ENCODE measurements around the gene TAS2R8.
"Not testable (repeated sequence)": the region's sequence is repeated elsewhere in the genome, so short reads cannot be mapped to it uniquely, and the experiment has no call there.

TAS2R8 gene

DNA sequence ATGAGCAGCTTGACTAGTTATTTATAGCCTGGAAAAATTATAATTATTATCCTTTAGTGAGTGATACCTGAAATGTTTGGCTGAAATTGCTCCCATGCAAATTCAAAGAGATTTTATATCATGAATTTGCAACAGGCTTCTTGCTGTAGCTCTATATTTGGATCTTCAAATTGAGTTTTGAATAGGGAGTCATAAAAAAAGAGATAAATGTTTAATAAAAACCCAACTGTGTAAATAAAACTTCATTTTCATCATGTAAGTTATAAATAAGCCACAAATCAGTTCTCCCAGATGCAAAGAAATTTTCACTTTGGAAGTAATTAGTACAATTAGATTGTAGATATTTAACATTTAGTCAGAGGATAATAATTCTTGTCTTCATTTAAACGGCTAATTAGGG is at the start of gene TAS2R8:
Gene TAS2R8 (minus strand): TSS at position 101 of the 400 bp plus-strand sequence. CDS start 306 bp downstream, outside the sequence.
- DNase-seq, result no peak

- DNase-seq, result no peak
These were observed 48.7 kb upstream of the TAS2R8 start for GRCh38 chr12:10855807-10856206.

GRCh38 chr12:10853776-10854175 is 46.7 kb upstream of the TAS2R8 start:
- no peak for DNase-seq

DNA sequence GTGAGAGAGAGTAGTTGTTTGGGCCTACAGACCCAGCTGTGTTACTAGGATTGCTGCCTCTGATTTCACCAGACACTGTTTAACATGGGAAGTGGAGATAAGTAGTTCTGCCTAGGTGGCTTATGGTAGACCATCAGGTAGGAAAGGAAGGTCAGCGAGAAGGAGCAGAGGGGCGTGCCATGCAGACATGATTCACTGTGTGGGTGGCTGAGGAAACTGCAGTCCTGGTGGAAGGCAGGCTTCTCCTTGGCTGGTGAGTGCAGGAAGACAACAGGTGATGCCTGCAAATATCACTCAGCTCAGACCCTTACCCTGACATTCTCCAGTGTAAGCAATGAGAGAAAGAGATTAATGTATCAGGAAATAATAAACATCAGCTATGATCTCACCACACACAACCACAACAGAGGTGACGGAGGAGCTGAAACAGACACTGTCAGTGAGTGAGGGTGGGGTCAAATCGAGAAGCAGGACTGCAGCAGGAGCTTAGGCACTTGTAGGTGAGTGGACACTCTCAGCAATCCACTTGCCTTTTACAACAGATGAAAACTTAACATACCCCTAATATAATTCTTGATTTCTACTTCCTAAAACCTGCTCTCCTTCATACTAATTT is 44.3 kb upstream of the TAS2R8 start:
- DNase-seq, result no peak

DNA sequence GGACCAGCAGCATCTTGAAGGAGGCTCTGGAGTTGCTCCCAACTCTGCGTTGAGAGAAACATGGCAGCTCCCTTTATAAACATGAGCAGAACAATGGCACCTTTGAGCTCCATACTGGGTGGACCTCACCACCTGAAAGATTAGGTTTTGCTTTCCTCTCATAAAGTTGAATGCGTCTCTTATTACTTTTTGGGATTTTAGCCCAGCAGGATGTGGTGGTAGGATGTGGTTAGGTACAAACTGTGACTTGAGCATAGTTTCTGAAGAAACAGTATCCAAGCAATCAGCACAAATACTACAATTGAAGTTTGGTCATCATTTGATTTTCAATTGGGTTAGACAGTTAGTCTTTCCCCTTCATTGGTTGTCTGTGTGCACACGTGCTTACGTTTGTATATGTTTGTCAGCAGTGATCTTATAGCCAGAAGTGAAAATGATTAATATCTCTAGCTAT is 42.4 kb upstream of the TAS2R8 start, which contains the start of gene PRR4:
Gene PRR4 (minus strand): TSS at position 51 of the 454 bp plus-strand sequence. CDS start 38 bp downstream, at position 13.
- DNase-seq, result no peak

GRCh38 chr12:10847744-10848143 is 40.7 kb upstream of the TAS2R8 start:
- DNase-seq, result no peak

GRCh38 chr12:10842862-10843261 is 35.8 kb upstream of the TAS2R8 start:
- no peak for DNase-seq

- no peak for DNase-seq
These were observed 31.4 kb upstream of the TAS2R8 start for GRCh38 chr12:10838461-10838860.

DNA sequence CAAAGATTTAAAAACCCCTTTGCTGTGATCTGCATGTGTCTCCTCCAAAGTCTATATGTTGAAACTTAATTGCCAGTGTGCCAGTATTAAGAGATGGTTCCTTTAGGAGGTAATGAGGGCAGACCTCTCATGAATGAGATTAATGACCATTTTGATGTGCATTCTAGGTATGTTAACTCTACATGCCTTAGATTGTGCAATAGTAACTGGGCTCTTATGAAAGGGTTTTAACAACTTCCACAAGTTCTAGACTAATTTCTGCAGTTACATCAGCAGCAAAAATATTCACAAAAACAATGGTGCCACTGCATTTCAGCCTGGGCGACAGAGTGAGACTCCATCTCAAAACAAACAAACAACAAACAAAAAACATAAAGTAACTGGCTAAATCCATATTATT is 22.9 kb upstream of the TAS2R8 start:
- DNase-seq, result no peak

DNA sequence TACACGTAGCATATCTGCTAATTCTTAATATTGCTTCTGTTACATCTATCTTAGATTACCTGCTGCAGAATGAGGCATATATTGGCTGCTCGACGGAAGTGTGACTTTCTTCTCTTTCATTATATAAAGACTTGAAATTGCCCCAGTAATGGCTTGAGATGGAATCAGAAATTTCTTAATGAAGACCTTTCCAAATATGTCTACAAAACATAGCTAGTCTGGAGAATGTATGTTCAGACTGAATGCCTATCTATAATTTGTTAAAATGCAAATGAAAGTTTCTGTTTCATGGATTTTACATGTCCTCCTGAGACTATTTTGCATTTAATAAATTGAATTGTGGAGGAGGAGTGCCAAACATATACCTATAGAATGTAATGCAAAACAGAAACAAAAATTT is 19.2 kb upstream of the TAS2R8 start, which contains the start of gene TAS2R10:
Gene TAS2R10 (minus strand): TSS at position 101 of the 400 bp plus-strand sequence. CDS start 89 bp downstream, at position 12.
- DNase-seq, result no peak

DNA sequence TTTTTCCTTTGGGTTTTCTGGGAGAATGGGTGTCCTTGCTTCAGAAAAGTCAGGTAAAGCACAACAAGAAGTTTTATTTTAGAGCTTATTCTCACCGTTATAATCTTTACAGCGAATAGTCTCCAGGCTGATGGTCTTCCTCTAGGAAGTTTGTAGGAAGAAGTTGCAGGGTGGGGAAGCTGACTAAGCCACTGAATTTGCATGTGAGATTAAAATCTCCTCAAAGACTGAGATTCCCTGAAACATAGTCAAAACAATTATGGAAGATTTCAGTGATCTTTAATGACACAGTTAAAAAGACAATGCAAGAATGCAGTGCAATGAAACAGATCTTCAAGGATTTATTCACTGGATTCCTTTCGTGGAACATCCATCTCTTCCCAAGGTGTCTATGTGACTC is 17.9 kb upstream of the TAS2R8 start:
- DNase-seq, result no peak

DNA sequence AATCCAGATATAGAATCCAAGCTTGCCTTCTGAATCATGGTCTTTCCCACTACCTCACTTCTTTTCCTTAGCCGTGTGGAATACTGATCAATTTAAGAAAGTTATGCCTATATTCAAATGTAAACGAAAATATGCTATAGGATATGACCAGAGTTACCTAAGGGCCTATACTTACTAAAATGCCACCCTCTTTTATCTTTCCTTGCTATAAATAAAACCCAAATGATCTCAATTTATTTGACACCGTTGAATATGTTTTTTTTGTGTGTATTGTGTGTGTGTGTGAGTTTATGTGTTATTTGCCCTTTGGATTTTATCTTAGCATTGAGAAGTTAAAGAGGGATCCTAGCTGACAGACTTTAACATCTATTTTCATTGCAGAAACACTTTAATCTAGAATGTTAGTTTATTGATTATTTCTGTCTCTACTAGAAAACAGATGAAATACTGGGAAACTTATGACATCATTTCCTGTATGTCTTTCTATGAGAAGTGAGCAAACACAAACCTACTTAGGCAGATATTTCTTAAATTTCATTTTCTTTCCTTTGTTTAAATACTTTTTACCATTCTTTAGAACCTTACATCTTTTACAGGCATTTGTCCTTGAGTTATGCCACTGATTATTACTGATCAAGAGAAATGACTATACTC is 4.9 kb upstream of the TAS2R8 start:
- DNase-seq, result no peak

DNA sequence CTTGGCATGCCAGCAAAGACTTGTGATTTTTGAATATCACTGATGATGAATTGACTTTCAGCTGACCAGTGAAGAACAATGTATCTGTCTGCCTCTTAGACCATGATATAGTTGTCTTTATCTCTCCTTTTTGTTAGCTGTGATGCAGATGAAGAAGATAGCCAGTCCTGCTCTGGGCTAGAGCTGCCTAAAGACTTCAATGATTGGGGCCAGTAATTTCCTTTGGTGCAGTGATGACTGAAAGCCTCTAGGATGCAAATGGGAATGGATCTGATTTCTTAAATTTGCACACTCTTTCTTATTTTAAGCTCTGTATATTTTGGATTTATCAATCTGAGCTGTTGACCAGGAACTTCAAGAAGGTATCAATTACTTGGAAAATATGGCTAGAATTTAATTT is 3.0 kb upstream of the TAS2R8 start, which contains the start of gene TAS2R9:
Gene TAS2R9 (minus strand): TSS at position 101 of the 400 bp plus-strand sequence. CDS start 93 bp downstream, at position 8.
- no peak for DNase-seq

DNA sequence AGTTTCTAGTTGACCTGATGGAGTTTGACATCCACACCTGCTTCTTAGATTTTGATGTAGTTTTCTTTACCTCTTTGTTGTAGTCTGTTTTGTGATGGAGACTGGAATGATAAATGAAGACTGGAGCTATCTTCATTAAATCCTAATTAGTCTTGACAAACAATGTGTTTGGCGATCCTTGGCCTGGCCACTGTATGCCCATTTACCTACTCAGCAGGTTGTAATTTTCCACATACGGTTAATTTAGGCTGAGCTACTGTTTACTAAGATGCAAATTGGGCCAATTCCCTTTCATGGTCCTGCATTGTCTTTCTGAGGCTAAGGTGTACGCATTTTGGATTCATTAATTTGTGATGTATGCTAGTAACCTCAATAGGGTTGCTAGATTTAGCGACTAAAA is 4.5 kb downstream of the TAS2R8 start, which contains the start of gene TAS2R7:
Gene TAS2R7 (minus strand): TSS at position 41 of the 400 bp plus-strand sequence. CDS start 57 bp downstream, outside the sequence.
- DNase-seq, result no peak

DNA sequence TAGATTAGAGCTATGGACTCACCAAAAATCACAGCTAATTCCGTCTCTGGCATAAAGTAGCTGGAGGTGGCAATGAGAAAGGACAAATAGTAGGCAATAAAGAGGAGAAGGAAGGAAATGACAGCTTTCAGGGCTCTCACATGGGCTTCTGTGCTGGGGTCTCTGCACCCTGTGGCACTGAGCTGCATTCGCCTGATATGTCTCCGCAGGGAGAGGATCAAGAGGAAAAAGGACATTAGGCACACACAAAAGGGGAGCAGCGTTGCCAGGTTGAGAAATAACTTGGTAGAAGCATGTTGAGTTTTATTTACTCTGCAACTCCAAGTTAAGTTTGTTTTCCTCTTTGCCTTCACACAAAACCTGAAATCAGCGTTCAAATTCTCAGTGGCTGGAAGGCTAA is 5.3 kb downstream of the TAS2R8 start:
- no peak for DNase-seq

DNA sequence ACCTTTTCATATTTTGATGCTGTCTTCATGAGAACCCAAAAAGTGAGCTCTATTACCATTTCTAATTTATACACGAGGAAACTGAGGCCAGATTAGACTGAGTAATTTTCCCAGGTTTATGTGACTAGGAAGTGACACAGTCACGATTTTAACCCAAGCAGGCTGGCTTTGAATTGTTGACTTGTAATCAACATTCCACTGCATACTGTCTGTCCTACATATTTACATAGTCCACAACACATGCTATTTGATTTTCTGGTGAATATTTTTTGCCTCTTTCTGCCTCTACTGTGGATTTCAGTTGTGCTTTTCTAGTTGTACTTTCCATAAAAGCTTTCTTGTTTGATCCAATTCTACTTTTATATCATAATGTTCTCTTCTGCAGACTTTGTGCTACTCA is 12.9 kb downstream of the TAS2R8 start:
- DNase-seq, result no peak

GRCh38 chr12:10791769-10792168 is 15.3 kb downstream of the TAS2R8 start:
- not testable (repeated sequence) for DNase-seq

GRCh38 chr12:10783252-10783651 is 23.8 kb downstream of the TAS2R8 start:
- DNase-seq, result no peak

DNA sequence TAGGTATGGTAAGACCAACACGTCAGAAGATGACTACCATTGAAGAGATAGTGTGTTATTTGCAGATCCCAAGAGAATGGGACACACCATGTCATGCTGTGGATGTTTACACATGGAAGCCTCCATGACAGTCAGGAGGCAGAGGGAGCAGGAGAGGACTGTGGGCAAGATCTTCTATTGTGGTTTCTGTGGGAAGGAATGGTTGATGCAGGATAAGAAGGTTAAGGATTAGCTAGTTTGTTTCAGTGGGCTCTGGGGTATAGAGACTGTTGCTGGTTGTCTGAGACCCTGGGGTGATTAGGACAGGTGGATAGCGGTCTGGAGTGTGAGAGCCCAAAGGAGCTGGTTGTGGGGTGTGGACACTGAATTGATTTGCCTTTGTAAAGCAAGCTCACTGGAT is 28.0 kb downstream of the TAS2R8 start:
- no peak for DNase-seq

GRCh38 chr12:10771132-10771733 is 35.9 kb downstream of the TAS2R8 start:
- no peak for DNase-seq

- no peak for DNase-seq
These were observed 47.4 kb downstream of the TAS2R8 start for GRCh38 chr12:10759657-10760056.

- no peak for DNase-seq
These were observed 50.9 kb downstream of the TAS2R8 start for GRCh38 chr12:10756194-10756593.
